CD4-positive, alpha-beta T cell (primary cell): ENCODE results near the gene RPS16. TPM values are rescaled to one million over a fixed set of nuclear protein-coding genes. Genes with fewer than 3 reads are reported as not detected.

ENCODE experiments used
- ATAC-seq: fragments of 200-7000 bp; cut with Tn5 transposase; one replicate; pipeline ENCODE4 v1.10.0; 2022; ENCODE audit warnings: mild to moderate bottlenecking; ENCODE audit not compliant: poor library complexity
- CTCF ChIA-PET: fragments of 350-600 bp; sonication (Branson Sonifier 250); formaldehyde crosslinking; loops from one replicate; lab custom pipeline; 2021; ENCODE audit warnings: antibody characterized with exemption, inconsistent platforms; lab: Charles Lee
- POLR2A ChIA-PET: fragments of 350-600 bp; sonication (Branson Sonifier 250); formaldehyde crosslinking; loops from one replicate; lab custom pipeline; 2021; ENCODE audit warnings: antibody characterized with exemption, inconsistent platforms; lab: Charles Lee
- DNase-seq, 14 experiments: peaks; one replicate each; pipeline ENCODE4 v3.0.0-alpha.2; 2013 to 2020; ENCODE audit warnings: mixed read lengths in 2 of 14
- H3K27ac ChIP-seq, 2 donors: one replicate each; pipeline versions ENCODE4 v1.5.1 to v1.7.0; 2013; ENCODE audit warnings: low read length in 2 of 2, low read depth in 1 of 2, mild to moderate bottlenecking in 1 of 2
- H3K27me3 ChIP-seq, 2 experiments: 1 replicate in 1 of 2; 2 replicates in 1 of 2; pipeline versions ENCODE4 v1.6.1 to v1.7.0; 2013; ENCODE audit warnings: low read length in 2 of 2, control low read depth in 1 of 2, mild to moderate bottlenecking in 1 of 2, moderate library complexity in 1 of 2; ENCODE audit not compliant: insufficient read depth in 2 of 2, control insufficient read depth in 1 of 2
- H3K36me3 ChIP-seq: one replicate; pipeline ENCODE4 v1.6.1; 2013; ENCODE audit warnings: low read length, control low read depth; ENCODE audit not compliant: insufficient read depth
- H3K4me1 ChIP-seq: one replicate; pipeline ENCODE4 v1.6.1; 2013; ENCODE audit warnings: low read length, control low read depth; ENCODE audit not compliant: insufficient read depth
- H3K4me3 ChIP-seq: one replicate; pipeline ENCODE4 v1.5.1; 2013; ENCODE audit warnings: mild to moderate bottlenecking, low read length, moderate library complexity
- H3K9me3 ChIP-seq, 2 experiments: 1 replicate in 1 of 2; 2 replicates in 1 of 2; pipeline versions ENCODE4 v1.6.1 to v1.7.0; 2013; ENCODE audit warnings: low read length in 2 of 2, mild to moderate bottlenecking in 2 of 2, control low read depth in 1 of 2, moderate library complexity in 1 of 2; ENCODE audit not compliant: control insufficient read depth in 1 of 2, insufficient read depth in 1 of 2
- H3K27ac Mint-ChIP-seq: one replicate; pipeline ENCODE4 v1.8.0; 2020; ENCODE audit warnings: mixed read lengths
- H3K27me3 Mint-ChIP-seq: one replicate; pipeline ENCODE4 v1.8.0; 2021; ENCODE audit warnings: mixed read lengths
- H3K36me3 Mint-ChIP-seq: one replicate; pipeline ENCODE4 v1.8.0; 2021; ENCODE audit warnings: low read depth, mixed read lengths
- H3K4me1 Mint-ChIP-seq: one replicate; pipeline ENCODE4 v1.8.0; 2021; ENCODE audit warnings: low read depth, mixed read lengths
- H3K4me3 Mint-ChIP-seq: one replicate; pipeline ENCODE4 v1.8.0; 2020; ENCODE audit warnings: mild to moderate bottlenecking, mixed read lengths
- H3K9me3 Mint-ChIP-seq: one replicate; pipeline ENCODE4 v1.8.0; 2020; ENCODE audit warnings: mixed read lengths
- CTCF ChIP-seq: fragments of 200-600 bp; IDR thresholded peaks from one replicate; pipeline ENCODE4 v1.8.0; 2022; ENCODE audit warnings: antibody characterized with exemption, mild to moderate bottlenecking
- intact Hi-C, 2 experiments: fragments of 100-400 bp; cut with DNase I in 1 of 2; cut with micrococcal nuclease in 1 of 2; formaldehyde crosslinking; loops; one replicate each; pipeline versions ENCODE4 v1.15.1 to v1.9.0; 2023 to 2025; cut with DNase I, micrococcal nuclease
- total RNA-seq, 174 experiments: library from RNA in 2 of 174; stranded (reverse) in 2 of 174; gene quantifications; one replicate each; pipeline ENCODE4 v1.2.3 and lab custom pipeline; 2021 to 2026

RPS16 gene
- total RNA-seq, 2 experiments from 2014 or later: 4,625 to 4,839 TPM

GRCh38 chr19:39413911-39414608 is 21.7 kb downstream of the RPS16 start:
- no peak for TF ChIP-seq CTCF
- Mint-ChIP-seq H3K4me1 (peaks cover 35% of the 10 kb centered on the region), H3K9me3 (no peaks in the 10 kb centered on the region), H3K4me3 (peak overlapping the region; percentile 92), H3K36me3 (peaks cover 62% of the 10 kb centered on the region), H3K27ac (peak overlapping the region; percentile 98), H3K27me3 (peaks cover 5% of the 10 kb centered on the region)
- ATAC-seq (no peak), DNase-seq (peak in 2 of 14 experiments; percentile 42 to 62)
- ChIA-PET POLR2A (interaction anchor here (0.8 to 2.9 kb wide), 4 partner anchors 16 to 23 kb away, joined by 3 to 16 read pairs (median 8); partner anchors contain the start of genes MED29, PAF1 and RPS16), CTCF (interaction anchor here (1.1 kb wide), 1 partner anchor 119 kb away, joined by 3 read pairs; the partner anchor contains the start of gene EID2B)
- Histone ChIP-seq H3K9me3 (no peaks in the 10 kb centered on the region), H3K36me3 (peaks cover 15% of the 10 kb centered on the region), H3K27me3 (no peaks in the 10 kb centered on the region), H3K4me1 (peaks cover 59% of the 10 kb centered on the region), H3K4me3 (peak overlapping the region; percentile 100), H3K27ac (peak overlapping the region; percentile 52 to 95)
- intact Hi-C loops: loop anchor here (2.0 to 10.0 kb wide), 4 partner anchors 73 to 292 kb away; partner anchors contain the start of gene PAK4 (in 1 of the 2)

GRCh38 chr19:39413272-39413910 is 22.4 kb downstream of the RPS16 start:
- peak overlapping the region; percentile 100 for H3K4me3 ChIP-seq
- ChIA-PET POLR2A (interaction anchor here (1.9 to 2.9 kb wide), 2 partner anchors 22 kb away, joined by 12 to 16 read pairs; partner anchors contain the start of genes MED29, PAF1 and RPS16), CTCF (interaction anchor here (1.1 to 2.5 kb wide), 3 partner anchors 9 to 119 kb away, joined by 3 to 14 read pairs (median 8); partner anchors contain the start of genes EID2B and RPS16)
- no peak for TF ChIP-seq CTCF
- ATAC-seq: no peak
- H3K27me3 Mint-ChIP-seq: peaks cover 12% of the 10 kb centered on the region
- H3K36me3 Mint-ChIP-seq: peaks cover 65% of the 10 kb centered on the region
- H3K36me3 ChIP-seq: peaks cover 16% of the 10 kb centered on the region
- peak overlapping the region; percentile 98 for H3K27ac Mint-ChIP-seq
- H3K9me3 ChIP-seq: no peaks in the 10 kb centered on the region
- H3K27me3 ChIP-seq: no peaks in the 10 kb centered on the region
- H3K4me3 Mint-ChIP-seq: peak overlapping the region; percentile 95
- peak in 6 of 14 experiments; percentile 13 to 72 (median 40) for DNase-seq
- intact Hi-C loops: loop anchor here (2.0 to 10.0 kb wide), 4 partner anchors 73 to 291 kb away; partner anchors contain the start of gene PAK4 (in 1 of the 2)
- peaks cover 41% of the 10 kb centered on the region for H3K4me1 Mint-ChIP-seq
- peaks cover 66% of the 10 kb centered on the region for H3K4me1 ChIP-seq
- H3K27ac ChIP-seq: peak overlapping the region; percentile 84 to 95
- H3K9me3 Mint-ChIP-seq: no peaks in the 10 kb centered on the region

- Histone ChIP-seq H3K9me3 (no peaks in the 10 kb centered on the region), H3K27me3 (no peaks in the 10 kb centered on the region), H3K36me3 (peaks cover 21% of the 10 kb centered on the region), H3K4me3 (peak overlapping the region; percentile 100), H3K4me1 (peaks cover 71% of the 10 kb centered on the region), H3K27ac (peak overlapping the region; percentile 84 to 95)
- no peak for ATAC-seq
- Mint-ChIP-seq H3K27me3 (peaks cover 12% of the 10 kb centered on the region), H3K36me3 (peaks cover 66% of the 10 kb centered on the region), H3K4me1 (peaks cover 41% of the 10 kb centered on the region), H3K4me3 (peak overlapping the region; percentile 95), H3K9me3 (no peaks in the 10 kb centered on the region), H3K27ac (peak overlapping the region; percentile 98)
- peak; percentile 6 for TF ChIP-seq CTCF
- CTCF ChIA-PET: interaction anchor here (0.9 to 2.5 kb wide), 8 partner anchors 9 to 71 kb away, joined by 3 to 102 read pairs (median 12); partner anchors contain the start of genes MED29, PAF1, RPS16 and SAMD4B
- intact Hi-C loops: loop anchor here (1.0 to 10.0 kb wide), 10 partner anchors 12 to 291 kb away; partner anchors contain the start of genes MED29 (in 1 of the 2), PAF1 (in 1 of the 2), PAK4 (in 1 of the 2) and RPS16 (in 1 of the 2)
- DNase-seq: peak in 2 of 14 experiments; percentile 22 to 30
- POLR2A ChIA-PET: interaction anchor here (1.0 to 2.6 kb wide), 13 partner anchors 8 to 433 kb away, joined by 3 to 119 read pairs (median 7); partner anchors contain the start of genes FBL, MED29, PAF1 and RPS16
These were observed 22.9 kb downstream of the RPS16 start for GRCh38 chr19:39412867-39413271.
